ENCODE data around the gene DACT2.
"Not testable (repeated sequence)": the region's sequence is repeated elsewhere in the genome, so short reads cannot be mapped to it uniquely, and the experiment has no call there.

DACT2 gene

GRCh38 chr6:168281826-168282225 is 37.8 kb downstream of the DACT2 start:
- no peak for DNase-seq

- not testable (repeated sequence) for DNase-seq
These were observed 38.3 kb downstream of the DACT2 start for GRCh38 chr6:168281314-168281713.

- DNase-seq: no peak
These were observed 38.7 kb downstream of the DACT2 start for GRCh38 chr6:168280899-168281245.

- DNase-seq: peak in 3 of 58 donors; percentile 4 to 9 (median 8)
These were observed 39.3 kb downstream of the DACT2 start for GRCh38 chr6:168280020-168280898.

GRCh38 chr6:168279403-168279935 is 40.1 kb downstream of the DACT2 start:
- DNase-seq: no peak

GRCh38 chr6:168278904-168279303 is 40.7 kb downstream of the DACT2 start:
- no peak for DNase-seq

- no peak for DNase-seq
These were observed 42.3 kb downstream of the DACT2 start for GRCh38 chr6:168277274-168277669.

- no peak for DNase-seq
These were observed 42.9 kb downstream of the DACT2 start for GRCh38 chr6:168276576-168277273.

- DNase-seq: no peak
These were observed 44.4 kb downstream of the DACT2 start for GRCh38 chr6:168275168-168275567.

- no peak for DNase-seq
These were observed 45.3 kb downstream of the DACT2 start for GRCh38 chr6:168274037-168274952.

- no peak for DNase-seq
These were observed 46.0 kb downstream of the DACT2 start for GRCh38 chr6:168273441-168274036.

- no peak for DNase-seq
These were observed 46.9 kb downstream of the DACT2 start for GRCh38 chr6:168272415-168273325.

GRCh38 chr6:168270274-168271172 is 49.1 kb downstream of the DACT2 start:
- DNase-seq: no peak

GRCh38 chr6:168269455-168270243 is 49.9 kb downstream of the DACT2 start:
- DNase-seq: no peak

- no peak for DNase-seq
These were observed 50.8 kb downstream of the DACT2 start for GRCh38 chr6:168268755-168269154.

- not testable (repeated sequence) for DNase-seq
These were observed 51.8 kb downstream of the DACT2 start for GRCh38 chr6:168267779-168268178.
